ENCODE measurements around the gene FUT3.

FUT3 gene

DNA sequence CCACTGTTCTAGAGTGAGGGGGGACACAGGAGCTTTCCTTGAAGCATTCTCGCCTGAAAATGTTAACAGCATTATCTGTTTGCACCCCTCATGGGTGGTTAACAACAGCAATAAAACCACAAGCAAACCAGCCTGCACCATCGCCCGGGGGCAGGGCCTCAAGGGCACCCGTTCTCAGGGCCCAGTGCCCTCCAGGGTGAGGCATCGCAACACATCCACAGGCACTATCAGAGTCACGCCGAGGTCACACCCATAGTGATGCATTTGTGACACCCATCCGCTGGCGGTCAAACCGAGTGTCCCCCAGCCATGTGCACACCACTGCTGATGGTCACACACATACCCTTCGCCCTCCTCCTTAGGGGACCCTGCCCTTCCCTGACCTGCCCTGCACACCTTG is 14.5 kb upstream of the FUT3 start:
- Histone ChIP-seq H3F3A (ENCODE audit: insufficient read depth) (no peaks in the 10 kb centered on the region), H3K9ac (ENCODE audit: low read length) (no peak overlapping the region), H3K36me3 (ENCODE audit: low read length) (no peaks in the 10 kb centered on the region), H3K27me3 (ENCODE audit: low read length) (no peaks in the 10 kb centered on the region), H3K9me3 (ENCODE audit: insufficient read depth, low read length) (no peaks in the 10 kb centered on the region), H2AFZ (ENCODE audit: low read depth, low read length, severe bottlenecking) (no peak overlapping the region), H3K79me2 (ENCODE audit: insufficient read depth, low read length) (no peaks in the 10 kb centered on the region), H3K4me2 (ENCODE audit: low read depth, low read length, poor library complexity, severe bottlenecking) (no peak overlapping the region), H3K4me3 (ENCODE audit: insufficient read depth, low read length, poor library complexity, severe bottlenecking) (no peak overlapping the region), H4K20me1 (ENCODE audit: low read depth, low read length) (no peaks in the 10 kb centered on the region), H3K9me2 (replicated peaks; ENCODE audit: insufficient read depth, low read length) (no peaks in the 10 kb centered on the region), H3K27ac (ENCODE audit: low read depth, low read length) (no peak overlapping the region)
- no peak for TF ChIP-seq EZH2phosphoT487 (conservative IDR thresholded peaks at IDR 0.05; ENCODE audit: low read length)
- TF ChIP-seq, protein P1, sequence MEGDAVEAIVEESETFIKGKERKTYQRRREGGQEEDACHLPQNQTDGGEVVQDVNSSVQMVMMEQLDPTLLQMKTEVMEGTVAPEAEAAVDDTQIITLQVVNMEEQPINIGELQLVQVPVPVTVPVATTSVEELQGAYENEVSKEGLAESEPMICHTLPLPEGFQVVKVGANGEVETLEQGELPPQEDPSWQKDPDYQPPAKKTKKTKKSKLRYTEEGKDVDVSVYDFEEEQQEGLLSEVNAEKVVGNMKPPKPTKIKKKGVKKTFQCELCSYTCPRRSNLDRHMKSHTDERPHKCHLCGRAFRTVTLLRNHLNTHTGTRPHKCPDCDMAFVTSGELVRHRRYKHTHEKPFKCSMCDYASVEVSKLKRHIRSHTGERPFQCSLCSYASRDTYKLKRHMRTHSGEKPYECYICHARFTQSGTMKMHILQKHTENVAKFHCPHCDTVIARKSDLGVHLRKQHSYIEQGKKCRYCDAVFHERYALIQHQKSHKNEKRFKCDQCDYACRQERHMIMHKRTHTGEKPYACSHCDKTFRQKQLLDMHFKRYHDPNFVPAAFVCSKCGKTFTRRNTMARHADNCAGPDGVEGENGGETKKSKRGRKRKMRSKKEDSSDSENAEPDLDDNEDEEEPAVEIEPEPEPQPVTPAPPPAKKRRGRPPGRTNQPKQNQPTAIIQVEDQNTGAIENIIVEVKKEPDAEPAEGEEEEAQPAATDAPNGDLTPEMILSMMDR (IDR thresholded peaks at IDR 0.05; ENCODE audit: insufficient read depth, low read length, poor library complexity, severe bottlenecking), result no peak

DNA sequence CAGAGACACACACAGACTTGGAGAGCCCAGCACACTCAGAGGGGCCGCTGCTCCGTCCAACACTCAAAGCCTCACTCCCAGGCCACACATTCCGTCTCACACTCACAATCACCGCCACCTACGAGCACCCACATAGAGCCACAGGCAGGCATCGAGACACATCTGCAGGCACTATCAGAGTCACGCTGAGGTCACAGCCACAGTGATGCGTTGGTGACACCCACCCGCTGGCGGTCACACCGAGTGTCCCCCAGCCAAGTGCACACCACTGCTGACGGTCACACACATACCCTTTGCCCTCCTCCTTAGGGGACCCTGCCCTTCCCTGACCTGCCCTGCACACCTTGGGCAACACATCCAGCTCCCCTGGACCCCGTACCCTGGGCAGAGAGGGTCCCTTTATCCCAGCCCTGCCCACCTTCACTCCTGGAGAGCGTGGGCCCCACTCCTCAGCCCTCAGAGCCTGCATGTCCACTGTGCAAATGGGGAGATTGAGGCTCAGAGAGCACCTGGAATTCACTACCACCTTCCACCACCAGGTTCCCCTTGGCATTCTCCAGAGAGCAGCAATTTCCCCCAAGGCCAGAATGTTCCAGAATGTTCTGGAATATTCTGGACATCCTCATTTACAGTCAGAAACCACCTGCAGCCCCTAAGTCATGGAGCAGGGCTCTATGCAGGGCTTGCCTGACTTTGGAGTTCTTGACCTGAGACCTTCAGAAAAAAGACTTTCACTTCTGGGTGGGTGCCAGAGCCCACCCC is 13.7 kb upstream of the FUT3 start:
- TF ChIP-seq EZH2phosphoT487 (conservative IDR thresholded peaks at IDR 0.05; ENCODE audit: low read length), result no peak
- TF ChIP-seq, protein P1 (IDR thresholded peaks at IDR 0.05; ENCODE audit: insufficient read depth, low read length, poor library complexity, severe bottlenecking), result no peak
- Histone ChIP-seq H3K79me2 (ENCODE audit: insufficient read depth, low read length) (no peaks in the 10 kb centered on the region), H3K36me3 (ENCODE audit: low read length) (no peaks in the 10 kb centered on the region), H3K27ac (ENCODE audit: low read depth, low read length) (no peak overlapping the region), H3K27me3 (ENCODE audit: low read length) (no peaks in the 10 kb centered on the region), H3K9ac (ENCODE audit: low read length) (no peak overlapping the region), H3F3A (ENCODE audit: insufficient read depth) (no peaks in the 10 kb centered on the region), H3K9me2 (replicated peaks; ENCODE audit: insufficient read depth, low read length) (no peaks in the 10 kb centered on the region), H2AFZ (ENCODE audit: low read depth, low read length, severe bottlenecking) (no peak overlapping the region), H3K9me3 (ENCODE audit: insufficient read depth, low read length) (no peaks in the 10 kb centered on the region), H4K20me1 (ENCODE audit: low read depth, low read length) (no peaks in the 10 kb centered on the region), H3K4me3 (ENCODE audit: insufficient read depth, low read length, poor library complexity, severe bottlenecking) (no peak overlapping the region), H3K4me2 (ENCODE audit: low read depth, low read length, poor library complexity, severe bottlenecking) (no peak overlapping the region)

GRCh38 chr19:5864013-5864720 is 12.9 kb upstream of the FUT3 start:
- no peak overlapping the region for H3K9ac ChIP-seq (ENCODE audit: low read length)
- no peak overlapping the region for H2AFZ ChIP-seq (ENCODE audit: low read depth, low read length, severe bottlenecking)
- H4K20me1 ChIP-seq (ENCODE audit: low read depth, low read length), result no peaks in the 10 kb centered on the region
- no peak overlapping the region for H3K4me3 ChIP-seq (ENCODE audit: insufficient read depth, low read length, poor library complexity, severe bottlenecking)
- H3K36me3 ChIP-seq (ENCODE audit: low read length), result no peaks in the 10 kb centered on the region
- no peaks in the 10 kb centered on the region for H3K27me3 ChIP-seq (ENCODE audit: low read length)
- TF ChIP-seq, protein P1 (IDR thresholded peaks at IDR 0.05; ENCODE audit: insufficient read depth, low read length, poor library complexity, severe bottlenecking), result no peak
- no peak for TF ChIP-seq EZH2phosphoT487 (conservative IDR thresholded peaks at IDR 0.05; ENCODE audit: low read length)
- no peak overlapping the region for H3K4me2 ChIP-seq (ENCODE audit: low read depth, low read length, poor library complexity, severe bottlenecking)
- no peaks in the 10 kb centered on the region for H3K9me2 ChIP-seq (replicated peaks; ENCODE audit: insufficient read depth, low read length)
- H3K79me2 ChIP-seq (ENCODE audit: insufficient read depth, low read length), result no peaks in the 10 kb centered on the region
- no peaks in the 10 kb centered on the region for H3K9me3 ChIP-seq (ENCODE audit: insufficient read depth, low read length)
- H3K27ac ChIP-seq (ENCODE audit: low read depth, low read length), result no peak overlapping the region
- H3F3A ChIP-seq (ENCODE audit: insufficient read depth), result no peaks in the 10 kb centered on the region

Measured in SU-DHL-6 (cell line).